Measurements from ENCODE around the gene CAVIN4. TPM values are rescaled to one million over a fixed set of nuclear protein-coding genes. Genes with fewer than 3 reads are reported as not detected.

CAVIN4 gene
- total and polyA plus RNA-seq, 2 experiments from 2014 or later = 0.53 to 1.0 TPM

- Histone ChIP-seq H3K4me3 (no peak overlapping the region), H3K79me2 (no peaks in the 10 kb centered on the region), H4K20me1 (ENCODE audit: insufficient read depth, poor library complexity, severe bottlenecking) (no peaks in the 10 kb centered on the region), H3K4me1 (ENCODE audit: insufficient read depth) (no peaks in the 10 kb centered on the region), H3K27me3 (no peaks in the 10 kb centered on the region), H3K4me2 (no peak overlapping the region), H3K27ac (no peak overlapping the region), H3K9me3 (ENCODE audit: low read depth) (no peaks in the 10 kb centered on the region), H3K36me3 (replicated peaks; ENCODE audit: insufficient read depth, low read depth) (no peaks in the 10 kb centered on the region), H3K9me2 (replicated peaks; ENCODE audit: insufficient read depth) (no peaks in the 10 kb centered on the region), H2AFZ (no peak overlapping the region)
- no peak for DNase-seq (ENCODE audit: low spot score)
- 72% methylated on average over 3 of the region's 3 CpGs for WGBS (ENCODE audit: low lambda C conversion rate, missing lambda C conversion rate)
- TF ChIP-seq EZH2 (IDR thresholded peaks at IDR 0.05; ENCODE audit: borderline replicate concordance) (no peak), EZH2phosphoT487 (IDR thresholded peaks at IDR 0.05; ENCODE audit: low read depth, severe bottlenecking, unreplicated experiment) (no peak), CTCF (IDR thresholded peaks at IDR 0.05; ENCODE audit: poor library complexity) (no peak)
Observed at GRCh38 chr9:100561256-100561655, 16.6 kb upstream of the CAVIN4 start.

GRCh38 chr9:100567856-100568255, 10.0 kb upstream of the CAVIN4 start:
- no peaks in the 10 kb centered on the region for H3K9me2 ChIP-seq (replicated peaks; ENCODE audit: insufficient read depth)
- H3K27me3 ChIP-seq = no peaks in the 10 kb centered on the region
- H3K27ac ChIP-seq = no peak overlapping the region
- H2AFZ ChIP-seq = no peak overlapping the region
- no peaks in the 10 kb centered on the region for H4K20me1 ChIP-seq (ENCODE audit: insufficient read depth, poor library complexity, severe bottlenecking)
- H3K4me2 ChIP-seq = no peak overlapping the region
- WGBS (ENCODE audit: low lambda C conversion rate, missing lambda C conversion rate) = 89% methylated on average over 3 of the region's 3 CpGs
- no peak overlapping the region for H3K4me3 ChIP-seq
- no peaks in the 10 kb centered on the region for H3K36me3 ChIP-seq (replicated peaks; ENCODE audit: insufficient read depth, low read depth)
- no peaks in the 10 kb centered on the region for H3K79me2 ChIP-seq
- no peak for DNase-seq (ENCODE audit: low spot score)
- H3K4me1 ChIP-seq (ENCODE audit: insufficient read depth) = no peaks in the 10 kb centered on the region
- TF ChIP-seq EZH2phosphoT487 (IDR thresholded peaks at IDR 0.05; ENCODE audit: low read depth, severe bottlenecking, unreplicated experiment) = no peak
- TF ChIP-seq EZH2 (IDR thresholded peaks at IDR 0.05; ENCODE audit: borderline replicate concordance) = no peak
- no peak for TF ChIP-seq CTCF (IDR thresholded peaks at IDR 0.05; ENCODE audit: poor library complexity)
- no peaks in the 10 kb centered on the region for H3K9me3 ChIP-seq (ENCODE audit: low read depth)

- no peak overlapping the region for H3K4me2 ChIP-seq
- no peaks in the 10 kb centered on the region for H3K79me2 ChIP-seq
- no peaks in the 10 kb centered on the region for H3K4me1 ChIP-seq (ENCODE audit: insufficient read depth)
- no peaks in the 10 kb centered on the region for H3K36me3 ChIP-seq (replicated peaks; ENCODE audit: insufficient read depth, low read depth)
- WGBS (ENCODE audit: low lambda C conversion rate, missing lambda C conversion rate) = 90% methylated on average over 3 of the region's 3 CpGs
- no peak overlapping the region for H2AFZ ChIP-seq
- no peaks in the 10 kb centered on the region for H3K9me2 ChIP-seq (replicated peaks; ENCODE audit: insufficient read depth)
- H3K9me3 ChIP-seq (ENCODE audit: low read depth) = no peaks in the 10 kb centered on the region
- TF ChIP-seq EZH2phosphoT487 (IDR thresholded peaks at IDR 0.05; ENCODE audit: low read depth, severe bottlenecking, unreplicated experiment) = no peak
- TF ChIP-seq EZH2 (IDR thresholded peaks at IDR 0.05; ENCODE audit: borderline replicate concordance) = no peak
- no peak for TF ChIP-seq CTCF (IDR thresholded peaks at IDR 0.05; ENCODE audit: poor library complexity)
- DNase-seq (ENCODE audit: low spot score) = no peak
- no peak overlapping the region for H3K4me3 ChIP-seq
- no peak overlapping the region for H3K27ac ChIP-seq
- H3K27me3 ChIP-seq = no peaks in the 10 kb centered on the region
- no peaks in the 10 kb centered on the region for H4K20me1 ChIP-seq (ENCODE audit: insufficient read depth, poor library complexity, severe bottlenecking)
Observed at GRCh38 chr9:100573655-100574260, 4.1 kb upstream of the CAVIN4 start.

Measured in hepatocyte (in vitro differentiated cells).